PC-9 (cell line): ENCODE results near the gene TOM1L2. TPM values are rescaled to one million over a fixed set of nuclear protein-coding genes. Genes with fewer than 3 reads are reported as not detected.

Experiments used
- BruUV-seq: library from RNA; stranded (reverse); fragments of 400-500 nt; replicated peaks from 2 replicates; lab custom pipeline; 2021; lab: Mats Ljungman, UMichigan
- CTCF ChIA-PET: fragments of 300-600 bp; sonication (Branson Sonifier 250); formaldehyde crosslinking; loops from one replicate; lab custom pipeline; 2022; ENCODE audit warnings: antibody characterized with exemption; lab: Charles Lee
- POLR2A ChIA-PET: fragments of 300-600 bp; sonication (Branson Sonifier 250); formaldehyde crosslinking; loops from one replicate; lab custom pipeline; 2022; ENCODE audit warnings: antibody characterized with exemption; ENCODE audit not compliant: unreplicated experiment; lab: Charles Lee
- DNase-seq, 2 experiments: peaks; one replicate each; pipeline versions ENCODE4 v3.0.0 to v3.0.0-alpha.2; 2015 to 2022; ENCODE audit warnings: mixed read lengths in 1 of 2
- H2AFZ ChIP-seq: fragments of 200-600 bp; sonication (generic); 2 replicates; pipeline ENCODE4 v1.8.1; 2017; ENCODE audit warnings: antibody characterized with exemption
- H3F3A ChIP-seq: fragments of 200-600 bp; sonication (generic); 2 replicates; pipeline ENCODE4 v1.8.1; 2017; ENCODE audit warnings: antibody characterized with exemption, mild to moderate bottlenecking, low read depth; ENCODE audit not compliant: insufficient read depth
- H3K27ac ChIP-seq: fragments of 200-600 bp; sonication (generic); 2 replicates; pipeline ENCODE4 v1.6.1; 2016; ENCODE audit warnings: mixed run types
- H3K27me3 ChIP-seq: fragments of 200-600 bp; sonication (generic); 2 replicates; pipeline ENCODE4 v1.6.1; 2016; ENCODE audit warnings: low read depth, mixed run types; ENCODE audit not compliant: insufficient read depth
- H3K36me3 ChIP-seq: fragments of 200-600 bp; sonication (generic); 2 replicates; pipeline ENCODE4 v1.6.1; 2016; ENCODE audit warnings: low read depth, mixed run types
- H3K4me1 ChIP-seq: fragments of 200-600 bp; sonication (generic); replicated peaks from 2 replicates; pipeline ENCODE4 v1.6.1; 2016; ENCODE audit warnings: mixed run types; ENCODE audit not compliant: insufficient read depth
- H3K4me2 ChIP-seq: fragments of 200-600 bp; sonication (generic); 2 replicates; pipeline ENCODE4 v1.6.1; 2017; ENCODE audit warnings: mixed run types
- H3K4me3 ChIP-seq: fragments of 200-600 bp; sonication (generic); 2 replicates; pipeline ENCODE4 v1.6.1; 2016; ENCODE audit warnings: mixed run types
- H3K79me2 ChIP-seq: fragments of 200-600 bp; sonication (generic); 2 replicates; pipeline ENCODE4 v1.6.1; 2017; ENCODE audit warnings: low read depth, mixed run types
- H3K9me2 ChIP-seq: fragments of 200-600 bp; sonication (generic); 2 replicates; pipeline ENCODE4 v1.8.1; 2017; ENCODE audit warnings: mild to moderate bottlenecking; ENCODE audit not compliant: insufficient read depth
- H3K9me3 ChIP-seq: fragments of 200-600 bp; sonication (generic); 2 replicates; pipeline ENCODE4 v1.8.1; 2016; ENCODE audit warnings: low read depth; ENCODE audit not compliant: insufficient read depth
- H4K20me1 ChIP-seq: fragments of 200-600 bp; sonication (generic); 2 replicates; pipeline ENCODE4 v1.8.1; 2017; ENCODE audit not compliant: insufficient read depth
- CTCF ChIP-seq: fragments of 200-600 bp; sonication (generic); conservative IDR thresholded peaks from 2 replicates; pipeline ENCODE4 v1.6.1; 2017; ENCODE audit warnings: mixed run types, antibody characterized with exemption, mild to moderate bottlenecking, moderate library complexity
- EZH2 ChIP-seq: fragments of 200-600 bp; sonication (generic); IDR thresholded peaks from 2 replicates; pipeline ENCODE4 v1.8.0; 2017; ENCODE audit warnings: antibody characterized with exemption, low read depth
- intact Hi-C: fragments of 100-400 bp; cut with micrococcal nuclease; formaldehyde crosslinking; loops from one replicate; pipeline ENCODE4 v1.10.0; 2022; ENCODE audit not compliant: unreplicated experiment
- total RNA-seq: library from RNA; stranded (reverse); gene quantifications from 2 replicates; pipeline ENCODE4 v1.2.3, GENCODE V29; 2021

Gene TOM1L2
- total RNA-seq, 1 experiment from 2014 or later: 68.5 TPM

- H3K9me3 ChIP-seq: no peaks in the 10 kb centered on the region
- BruUV-seq: no TSS peak
- POLR2A ChIA-PET: no interaction called here
- no peak for DNase-seq
- peaks cover 49% of the 10 kb centered on the region for H3K79me2 ChIP-seq
- intact Hi-C loops: no loop called here
- peaks cover 81% of the 10 kb centered on the region for H3F3A ChIP-seq
- peaks cover 42% of the 10 kb centered on the region for H3K4me1 ChIP-seq
- no peak overlapping the region for H3K4me3 ChIP-seq
- H4K20me1 ChIP-seq: peaks cover 89% of the 10 kb centered on the region
- TF ChIP-seq EZH2 (no peak), CTCF (no peak)
- no peaks in the 10 kb centered on the region for H3K27me3 ChIP-seq
- H3K4me2 ChIP-seq: no peak overlapping the region
- H2AFZ ChIP-seq: no peak overlapping the region
- no peaks in the 10 kb centered on the region for H3K9me2 ChIP-seq
- CTCF ChIA-PET: interaction anchor here (0.6 kb wide), 1 partner anchor 47 kb away, joined by 10 read pairs; no protein-coding TSS in a partner anchor
- no peak overlapping the region for H3K27ac ChIP-seq
- H3K36me3 ChIP-seq: peaks cover 40% of the 10 kb centered on the region
These were observed 155.2 kb downstream of the TOM1L2 start for GRCh38 chr17:17816831-17817551.

GRCh38 chr17:17816240-17816814 lies 155.9 kb downstream of the TOM1L2 start:
- Histone ChIP-seq H3K79me2 (peaks cover 42% of the 10 kb centered on the region), H3K4me2 (no peak overlapping the region), H4K20me1 (peaks cover 89% of the 10 kb centered on the region), H3F3A (peaks cover 81% of the 10 kb centered on the region), H3K9me2 (no peaks in the 10 kb centered on the region), H3K27me3 (no peaks in the 10 kb centered on the region), H3K4me1 (peaks cover 42% of the 10 kb centered on the region), H3K9me3 (no peaks in the 10 kb centered on the region), H3K36me3 (peaks cover 34% of the 10 kb centered on the region), H3K27ac (no peak overlapping the region), H2AFZ (no peak overlapping the region), H3K4me3 (no peak overlapping the region)
- intact Hi-C loops: no loop called here
- CTCF ChIA-PET: interaction anchor here (0.6 kb wide), 1 partner anchor 47 kb away, joined by 10 read pairs; no protein-coding TSS in a partner anchor
- BruUV-seq: no TSS peak
- no peak for DNase-seq
- TF ChIP-seq CTCF (no peak), EZH2 (no peak)
- POLR2A ChIA-PET: no interaction called here

GRCh38 chr17:17815436-17816200 lies 156.6 kb downstream of the TOM1L2 start:
- BruUV-seq: no TSS peak
- Histone ChIP-seq H3F3A (peaks cover 81% of the 10 kb centered on the region), H3K4me1 (peaks cover 37% of the 10 kb centered on the region), H3K9me2 (no peaks in the 10 kb centered on the region), H3K27ac (no peak overlapping the region), H3K27me3 (no peaks in the 10 kb centered on the region), H4K20me1 (peaks cover 87% of the 10 kb centered on the region), H3K36me3 (peaks cover 30% of the 10 kb centered on the region), H3K4me2 (no peak overlapping the region), H3K4me3 (no peak overlapping the region), H2AFZ (no peak overlapping the region), H3K79me2 (peaks cover 35% of the 10 kb centered on the region), H3K9me3 (no peaks in the 10 kb centered on the region)
- TF ChIP-seq CTCF: no peak
- no peak for TF ChIP-seq EZH2
- intact Hi-C loops: no loop called here
- ChIA-PET POLR2A (no interaction called here), CTCF (no interaction called here)
- DNase-seq: no peak
